Kidney epithelial cell (primary cell): ENCODE data around the gene ARHGEF7. TPM values are rescaled to one million over a fixed set of nuclear protein-coding genes. Genes with fewer than 3 reads are reported as not detected.
A peak's percentile ranks its signal among the peaks of the same experiment; 100 is the strongest.

Experiments used
- DNase-seq: peaks from one replicate; pipeline ENCODE4 v3.0.0-alpha.2; 2010; ENCODE audit warnings: low read depth
- H3K27me3 ChIP-seq: 2 replicates; pipeline ENCODE4 v1.6.0; 2011; ENCODE audit warnings: low read length; ENCODE audit not compliant: control insufficient read depth, insufficient read depth
- H3K36me3 ChIP-seq: 2 replicates; pipeline ENCODE4 v1.5.1; 2011; ENCODE audit warnings: low read length; ENCODE audit not compliant: control insufficient read depth, insufficient read depth
- H3K4me3 ChIP-seq: 2 replicates; pipeline ENCODE4 v1.5.1; 2011; ENCODE audit warnings: low read depth, mild to moderate bottlenecking, control low read depth, low read length
- CTCF ChIP-seq: IDR thresholded peaks from 2 replicates; pipeline ENCODE4 v1.5.1; 2011; ENCODE audit warnings: mild to moderate bottlenecking, moderate library complexity, low read length, control low read depth, inconsistent platforms; ENCODE audit not compliant: insufficient read depth, poor library complexity, severe bottlenecking
- total RNA-seq: library from RNA; depleted of rRNA; stranded (reverse); fragments of >200 nt; gene quantifications from 2 replicates; pipeline ENCODE4 v1.2.3, GENCODE V29; 2015

The ARHGEF7 gene
- total RNA-seq, 1 donor from 2014 or later = 32.4 TPM

DNA sequence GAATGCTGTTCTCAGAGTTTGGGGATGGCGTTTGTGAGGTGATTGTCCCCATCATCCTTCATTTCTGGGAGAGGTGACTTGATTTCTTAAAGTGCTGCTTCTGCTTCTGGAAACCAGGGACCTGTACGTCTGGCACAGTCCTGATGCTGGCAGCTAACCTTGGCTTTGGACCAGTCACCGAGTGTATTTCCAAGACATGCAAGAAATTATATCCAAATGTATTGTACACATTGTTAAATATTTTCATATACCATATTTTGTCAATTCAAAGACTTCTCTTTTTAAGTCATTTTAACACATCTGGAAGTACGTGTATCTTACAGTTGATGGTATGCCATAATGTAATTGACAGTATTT lies 97.4 kb downstream of the ARHGEF7 start:
- DNase-seq = no peak
- no peak for TF ChIP-seq CTCF
- no peak overlapping the region for H3K4me3 ChIP-seq
- no peaks in the 10 kb centered on the region for H3K27me3 ChIP-seq
- H3K36me3 ChIP-seq = no peaks in the 10 kb centered on the region

DNA sequence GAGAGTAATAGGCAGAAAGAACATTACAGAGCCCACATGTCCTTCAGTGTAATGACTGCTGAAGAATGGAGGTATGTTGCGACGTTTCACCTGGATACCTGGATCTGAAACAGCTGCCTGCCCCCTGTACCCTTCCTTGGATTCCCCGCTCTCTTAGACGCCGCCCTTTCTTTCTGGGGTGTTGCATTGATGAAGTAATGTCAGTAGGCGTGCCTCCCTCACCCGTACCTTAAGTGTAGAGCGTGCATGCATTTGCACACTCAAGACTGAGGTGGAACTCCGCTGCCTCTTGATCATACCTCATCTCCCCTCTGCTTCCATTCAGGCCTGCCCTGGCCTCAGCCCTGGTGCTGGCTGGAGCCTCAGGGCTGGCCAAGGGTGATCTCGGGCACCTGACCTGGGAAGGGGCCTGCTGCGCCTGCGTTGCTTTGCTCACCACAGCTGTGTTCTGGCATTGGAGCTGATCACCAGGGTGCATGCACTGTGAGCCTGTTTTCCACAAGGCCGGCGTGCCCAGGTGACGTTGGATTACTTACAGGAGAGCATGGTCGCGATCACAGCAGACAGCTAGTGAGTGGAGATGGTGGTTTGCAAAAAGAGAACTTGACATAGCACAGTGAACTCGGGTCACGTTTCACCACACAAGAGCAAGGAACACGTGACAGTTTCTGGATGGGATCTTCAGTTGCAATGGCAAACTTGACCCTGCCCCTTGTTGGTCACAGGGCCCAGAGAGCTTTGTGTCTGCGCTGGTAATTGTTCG lies 99.0 kb downstream of the ARHGEF7 start:
- no peak for TF ChIP-seq CTCF
- Histone ChIP-seq H3K36me3 (no peaks in the 10 kb centered on the region), H3K27me3 (no peaks in the 10 kb centered on the region), H3K4me3 (no peak overlapping the region)
- no peak for DNase-seq

- DNase-seq = no peak
- H3K36me3 ChIP-seq = no peaks in the 10 kb centered on the region
- TF ChIP-seq CTCF = no peak
- no peaks in the 10 kb centered on the region for H3K27me3 ChIP-seq
- H3K4me3 ChIP-seq = no peak overlapping the region
Measured at GRCh38 chr13:111215081-111216047, 100.3 kb downstream of the ARHGEF7 start.

DNA sequence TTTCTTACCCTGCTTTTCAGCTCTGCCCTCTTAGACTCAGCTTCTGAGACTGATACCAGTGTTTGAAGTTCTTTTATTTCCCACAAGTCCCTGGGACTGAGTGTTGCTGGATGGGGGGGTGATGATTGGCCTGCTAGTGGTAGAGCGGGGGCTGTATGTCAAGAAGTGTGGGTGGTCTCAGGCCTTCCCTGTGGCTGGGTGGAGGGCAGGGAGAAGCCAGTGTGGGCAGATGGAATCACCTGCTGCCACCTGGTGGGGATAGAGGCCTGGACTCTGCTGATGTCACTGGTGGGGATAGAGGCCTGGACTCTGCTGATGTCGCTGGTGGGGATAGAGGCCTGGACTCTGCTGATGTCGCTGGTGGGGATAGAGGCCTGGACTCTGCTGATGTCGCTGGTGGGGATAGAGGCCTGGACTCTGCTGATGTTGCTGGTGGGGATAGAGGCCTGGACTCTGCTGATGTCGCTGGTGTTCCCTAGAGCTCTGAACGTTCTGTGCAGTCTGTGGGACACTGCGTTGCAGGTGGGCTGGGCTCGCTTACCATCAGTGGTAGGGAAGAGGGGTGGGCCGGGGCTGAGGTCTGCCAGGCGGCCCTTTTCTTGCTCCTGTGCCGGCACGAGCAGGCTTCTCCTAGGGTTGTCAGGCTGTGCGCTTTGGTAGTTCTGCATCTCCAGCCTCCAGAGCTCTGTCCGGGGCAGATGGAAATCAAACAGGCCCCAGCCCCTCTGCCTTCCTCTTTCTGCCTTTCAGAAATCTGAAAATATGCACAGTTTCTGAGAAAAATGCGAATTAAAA lies 101.3 kb downstream of the ARHGEF7 start:
- no peak overlapping the region for H3K4me3 ChIP-seq
- no peak for DNase-seq
- no peaks in the 10 kb centered on the region for H3K36me3 ChIP-seq
- H3K27me3 ChIP-seq = no peaks in the 10 kb centered on the region
- peak; percentile 62 for TF ChIP-seq CTCF

DNA sequence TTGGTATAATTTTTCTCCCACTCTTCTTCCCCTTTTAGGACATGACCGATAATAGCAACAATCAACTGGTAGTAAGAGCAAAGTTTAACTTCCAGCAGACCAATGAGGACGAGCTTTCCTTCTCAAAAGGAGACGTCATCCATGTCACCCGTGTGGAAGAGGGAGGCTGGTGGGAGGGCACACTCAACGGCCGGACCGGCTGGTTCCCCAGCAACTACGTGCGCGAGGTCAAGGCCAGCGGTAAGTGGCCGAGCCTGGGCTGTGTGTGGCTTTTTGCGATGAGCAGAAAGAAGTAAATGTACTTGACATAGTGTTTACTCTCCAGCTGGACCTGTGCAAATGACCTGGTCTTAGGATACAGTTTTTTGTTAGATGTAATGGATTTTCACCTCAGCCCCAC lies 102.5 kb downstream of the ARHGEF7 start:
- TF ChIP-seq CTCF = no peak
- H3K4me3 ChIP-seq = no peak overlapping the region

More for the DNA sequence above, 102.5 kb downstream of the ARHGEF7 start:
- H3K27me3 ChIP-seq = no peaks in the 10 kb centered on the region
- H3K36me3 ChIP-seq = no peaks in the 10 kb centered on the region
- DNase-seq = no peak
